Globus pallidus (tissue), 1 donor: ENCODE data around the gene NOP10.

Experiments used
- DNase-seq: peaks from one replicate; pipeline ENCODE4 v3.0.0-alpha.2; 2015; ENCODE audit warnings: low spot score

The NOP10 gene

DNA sequence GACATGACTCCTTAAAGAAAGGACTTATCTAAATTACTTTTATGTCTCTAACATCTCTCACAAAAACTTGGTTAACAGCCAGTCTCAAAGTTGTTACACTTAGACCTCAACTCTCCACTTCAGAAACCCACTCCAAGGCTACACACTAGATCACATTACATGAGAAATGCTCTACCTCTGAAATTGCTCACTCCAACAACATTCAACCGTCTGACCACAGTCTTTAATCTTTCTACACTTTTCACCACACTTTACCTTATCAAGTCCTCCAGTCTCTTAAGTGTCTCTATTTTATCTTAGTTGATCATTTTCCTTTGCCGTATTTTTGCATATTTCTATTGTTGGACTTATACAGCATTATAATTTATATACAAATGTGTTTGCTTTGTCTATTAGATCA, 11.1 kb downstream of the NOP10 start:
- DNase-seq = no peak

DNA sequence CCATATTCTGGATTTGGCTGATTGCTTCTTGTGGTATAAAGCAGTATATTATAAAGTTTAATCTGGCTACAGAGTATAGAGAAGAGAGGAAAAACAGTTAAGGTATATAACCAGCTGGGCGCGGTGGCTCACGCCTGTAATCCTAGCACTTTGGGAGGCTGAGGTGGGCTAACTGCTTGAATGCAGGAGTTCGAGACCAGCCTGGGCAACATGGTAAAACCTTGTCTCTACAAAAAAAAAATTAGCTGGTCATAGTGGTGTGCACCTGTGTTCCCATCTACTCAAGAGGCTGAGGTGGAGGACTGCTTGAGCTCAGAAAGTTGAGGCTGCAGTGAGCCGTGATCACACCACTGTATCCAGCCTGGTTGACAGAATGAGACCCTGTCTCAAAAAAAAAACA, 12.7 kb downstream of the NOP10 start:
- no peak for DNase-seq

DNA sequence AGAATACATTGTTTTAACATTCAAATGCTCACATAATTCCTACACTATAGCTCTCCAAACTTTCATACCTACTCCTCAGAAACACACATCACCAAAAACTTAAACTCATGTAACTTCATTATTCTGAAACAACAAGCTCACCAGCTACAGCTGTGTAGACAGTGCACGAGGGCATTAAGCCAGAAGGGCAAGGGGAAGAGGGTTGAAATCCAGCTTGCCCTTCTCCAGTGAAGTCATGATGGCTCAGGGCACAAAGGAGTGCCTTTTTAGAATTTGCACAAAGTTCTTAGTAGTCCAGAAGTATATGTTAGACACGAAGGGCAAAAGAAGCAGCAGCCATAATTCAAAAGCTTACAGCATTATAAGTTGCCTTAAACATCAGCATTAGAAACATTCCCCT, 13.9 kb downstream of the NOP10 start:
- DNase-seq = no peak

DNA sequence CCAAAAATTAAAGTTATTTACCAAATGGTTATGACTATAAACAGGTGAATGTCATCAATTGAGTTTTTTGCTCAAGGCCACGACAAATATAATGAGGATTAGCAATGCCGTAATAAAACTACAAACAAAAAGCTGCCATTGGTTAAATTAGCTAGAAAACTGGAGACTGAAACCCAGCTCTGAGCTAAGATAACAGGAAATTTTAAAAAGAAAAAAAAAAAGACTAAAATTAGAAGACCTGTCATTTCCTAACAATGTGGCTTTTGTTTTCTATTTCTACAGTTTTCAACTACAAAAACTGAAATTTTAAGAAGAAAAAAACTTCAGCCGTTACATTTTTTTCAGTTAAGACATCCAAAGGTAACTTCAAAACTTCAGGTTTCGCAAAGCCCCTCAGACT, 15.0 kb downstream of the NOP10 start:
- DNase-seq = no peak

DNA sequence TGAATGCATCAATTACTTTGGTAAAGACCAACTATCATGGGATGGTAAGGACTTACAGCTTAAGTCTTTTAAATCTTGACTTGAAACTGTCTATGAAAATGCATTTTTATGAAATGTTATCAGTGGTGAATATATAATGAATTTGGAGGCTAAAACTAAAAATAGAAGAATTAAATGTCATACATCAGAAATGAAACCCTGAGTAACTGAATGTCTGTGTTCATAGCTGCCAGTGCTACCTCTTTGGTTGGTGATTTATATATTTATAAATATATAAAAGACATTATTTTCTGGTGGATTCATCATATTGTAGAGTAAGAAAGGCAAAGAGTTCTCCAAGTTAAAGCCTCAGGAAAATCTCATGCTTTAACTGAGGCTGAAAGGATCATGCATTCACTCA, 17.6 kb downstream of the NOP10 start:
- no peak for DNase-seq

DNA sequence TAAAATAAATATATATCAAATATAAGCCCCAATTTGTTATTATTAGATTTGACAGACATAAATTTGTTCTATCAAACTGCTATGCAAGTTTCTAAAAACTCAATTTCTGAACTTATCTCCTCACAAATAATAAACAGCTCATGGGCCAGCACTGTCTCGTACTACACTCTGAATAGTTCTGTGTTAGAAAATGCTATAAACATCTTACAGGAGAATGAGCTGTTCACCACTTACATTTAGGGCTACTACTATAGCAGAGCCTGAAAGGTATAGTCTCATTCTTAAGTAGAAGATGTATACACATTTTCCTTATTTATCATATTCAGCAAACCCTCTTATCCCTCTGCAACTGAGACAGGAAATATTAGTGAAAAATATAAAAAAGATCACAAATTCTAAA, 18.0 kb downstream of the NOP10 start:
- no peak for DNase-seq

DNA sequence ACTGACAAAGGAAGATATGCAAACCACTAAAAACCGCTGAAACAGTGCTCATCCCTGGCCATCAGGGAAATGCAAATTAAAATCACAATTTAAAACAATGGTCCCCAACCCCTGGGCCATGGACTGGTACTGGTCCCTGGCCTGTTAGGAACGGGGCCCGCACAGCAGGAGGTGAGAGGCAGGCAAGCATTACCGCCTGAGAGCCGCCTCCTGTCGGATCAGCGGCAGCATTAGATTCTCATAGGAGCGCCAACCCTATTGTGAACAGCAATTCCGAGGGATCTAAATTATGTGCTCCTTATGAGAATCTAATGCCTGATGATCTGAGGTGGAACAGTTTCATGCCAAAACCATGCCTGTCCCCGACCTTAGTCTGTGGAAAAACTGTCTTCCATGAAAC, 19.7 kb downstream of the NOP10 start:
- no peak for DNase-seq

DNA sequence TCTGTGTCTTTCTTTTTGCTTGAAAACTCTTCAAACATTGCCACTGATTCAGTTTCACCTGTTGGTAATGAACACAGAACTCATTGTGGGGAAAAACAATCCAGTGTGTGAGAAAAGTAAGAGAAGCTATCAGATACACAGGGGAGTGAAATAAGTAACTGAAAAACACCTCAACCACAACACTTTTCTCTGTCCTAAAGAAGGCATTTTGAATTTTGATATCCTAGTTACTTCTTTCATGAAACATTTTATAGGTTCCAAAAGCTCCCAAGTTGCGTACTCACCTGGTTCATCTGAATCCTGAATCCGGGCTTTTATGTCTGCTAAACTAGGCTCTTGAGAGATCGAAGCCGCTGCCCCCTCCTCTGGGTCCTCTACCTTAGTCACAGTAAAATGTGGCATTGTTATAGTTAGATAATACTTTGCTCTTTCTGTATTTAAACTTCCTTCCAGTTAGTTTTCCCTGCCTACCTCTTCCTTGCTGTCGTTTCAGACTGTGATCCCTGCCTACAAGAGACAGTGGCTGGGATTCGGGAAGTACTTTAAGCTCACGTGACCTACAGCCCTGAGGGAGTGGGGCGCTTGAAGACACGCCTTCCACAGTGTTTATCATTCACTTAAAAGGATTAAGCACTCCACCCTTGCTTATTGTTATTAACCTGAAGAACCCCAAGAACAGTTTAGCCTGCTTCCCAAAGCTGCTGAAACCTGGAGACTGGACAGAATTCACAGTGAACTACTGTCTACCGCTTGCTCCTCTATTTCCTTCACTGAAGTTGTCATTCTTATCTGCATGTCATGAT, 24.5 kb downstream of the NOP10 start:
- DNase-seq = peak; percentile 41

DNA sequence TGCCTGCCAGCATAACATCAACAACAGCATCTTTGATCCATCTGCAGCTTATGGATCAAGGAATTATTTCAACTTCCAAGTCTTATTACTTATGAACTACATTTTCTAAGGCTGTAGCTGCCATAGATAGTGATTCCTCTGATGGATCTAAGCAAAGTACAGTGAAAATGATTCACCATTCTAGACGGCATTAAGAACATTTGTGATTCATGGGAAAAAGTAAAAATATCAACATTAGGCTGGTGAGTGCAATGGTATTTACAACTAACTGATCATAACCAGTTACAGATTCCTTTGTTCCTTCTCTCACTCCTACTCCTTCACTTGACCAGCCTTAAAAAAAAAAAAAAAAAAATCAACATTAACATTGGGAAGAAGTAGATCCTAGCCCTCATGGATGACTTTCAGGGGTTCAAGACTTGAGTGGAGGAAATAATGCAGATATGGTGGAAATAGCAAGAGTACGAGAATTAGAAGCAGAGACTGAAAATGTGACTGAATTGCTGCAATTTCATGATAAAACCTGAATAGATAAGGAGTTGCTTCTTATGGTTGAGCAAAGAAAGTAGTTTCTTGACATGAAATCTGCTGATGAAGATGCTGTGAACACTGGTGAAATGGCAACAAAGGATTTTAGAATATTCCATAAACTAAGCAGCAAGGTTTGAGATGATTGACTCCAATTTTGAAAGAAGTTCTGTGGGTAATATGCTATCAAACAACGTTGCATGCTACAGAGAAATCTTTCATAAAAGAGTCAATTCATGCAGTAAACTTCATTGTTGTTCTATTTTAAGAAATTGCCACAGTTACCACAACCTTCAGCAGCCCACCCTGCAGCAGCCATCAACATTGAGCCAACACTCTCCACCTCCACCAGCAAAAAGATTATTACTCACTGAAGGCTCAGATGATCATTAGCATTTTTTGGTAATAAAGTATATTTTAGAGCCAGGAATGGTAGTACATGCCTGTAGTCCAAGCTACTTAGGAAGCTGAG, 28.1 kb downstream of the NOP10 start:
- DNase-seq = no peak

DNA sequence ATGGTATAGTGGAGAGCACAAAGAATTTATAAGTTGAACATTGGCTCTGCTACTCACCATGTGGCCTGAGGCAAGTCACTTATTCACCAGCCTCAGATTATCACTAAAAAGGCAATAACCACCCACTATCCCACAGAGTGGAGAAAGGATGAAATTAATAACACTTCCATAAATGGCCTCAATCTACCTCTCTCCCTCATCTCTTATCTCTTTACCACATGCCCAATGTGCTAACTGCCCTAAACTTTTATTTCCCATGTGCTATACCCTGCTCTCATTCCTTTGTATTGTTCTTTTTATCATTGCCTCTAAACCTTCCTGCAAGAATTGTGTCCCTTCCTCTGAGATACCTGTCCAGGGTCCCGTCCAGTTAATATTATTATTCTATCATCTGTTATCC, 31.4 kb downstream of the NOP10 start:
- DNase-seq = no peak

DNA sequence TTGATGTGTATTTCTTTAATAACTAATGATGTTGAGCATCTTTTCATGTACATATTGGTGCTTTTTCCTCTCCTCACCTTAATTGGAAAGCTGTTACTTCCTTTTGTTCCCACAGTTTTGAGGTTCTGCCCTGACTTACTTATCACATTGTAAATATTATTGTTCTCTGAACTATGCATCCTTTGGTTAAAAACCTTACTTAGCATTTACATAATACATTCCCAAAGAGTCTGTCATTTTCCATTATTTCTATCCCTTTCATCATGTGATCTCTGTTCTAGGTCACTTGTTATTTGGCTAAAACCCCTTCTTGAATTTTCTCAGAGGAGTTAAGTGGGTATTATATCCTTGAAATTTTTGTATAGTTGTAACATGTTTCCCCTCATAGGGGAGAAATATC, 38.3 kb downstream of the NOP10 start:
- no peak for DNase-seq

DNA sequence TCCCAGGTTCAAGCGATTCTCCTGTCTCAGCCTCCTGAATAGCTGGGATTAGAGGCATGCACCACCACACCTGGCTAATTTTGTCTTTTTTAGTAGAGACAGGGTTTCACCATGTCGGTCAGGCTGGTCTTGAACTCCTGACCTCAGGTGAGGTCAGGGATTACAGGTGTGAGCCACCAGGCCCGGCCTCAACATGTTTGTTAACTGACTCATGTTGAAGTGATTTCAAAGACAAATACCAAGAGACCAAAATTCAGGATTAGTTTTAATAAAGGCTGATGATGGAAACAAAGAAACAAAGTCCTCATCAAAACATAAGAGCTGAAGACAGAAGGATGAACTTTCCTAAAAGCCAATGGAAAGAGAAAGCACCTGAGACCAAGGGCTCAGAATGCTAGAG, 41.9 kb downstream of the NOP10 start:
- DNase-seq = no peak

DNA sequence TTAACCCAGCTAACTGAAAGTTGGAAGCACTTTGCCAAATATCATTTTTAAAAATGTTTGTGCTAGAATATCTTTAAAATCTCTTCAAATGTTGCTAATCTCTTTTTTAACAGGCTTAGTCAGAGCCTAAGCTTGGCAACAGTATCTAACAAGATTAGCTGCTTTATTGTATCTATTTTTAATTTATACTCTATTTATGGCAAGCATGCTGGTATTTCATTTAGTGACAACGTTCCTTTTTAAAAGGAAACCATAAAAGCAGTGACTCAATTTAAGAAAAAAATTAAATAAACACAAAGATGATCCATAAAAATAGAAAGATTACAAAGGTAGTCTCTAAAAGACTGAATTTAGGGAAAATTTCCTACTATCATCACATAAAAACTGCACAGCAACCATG, 45.9 kb downstream of the NOP10 start:
- no peak for DNase-seq

DNA sequence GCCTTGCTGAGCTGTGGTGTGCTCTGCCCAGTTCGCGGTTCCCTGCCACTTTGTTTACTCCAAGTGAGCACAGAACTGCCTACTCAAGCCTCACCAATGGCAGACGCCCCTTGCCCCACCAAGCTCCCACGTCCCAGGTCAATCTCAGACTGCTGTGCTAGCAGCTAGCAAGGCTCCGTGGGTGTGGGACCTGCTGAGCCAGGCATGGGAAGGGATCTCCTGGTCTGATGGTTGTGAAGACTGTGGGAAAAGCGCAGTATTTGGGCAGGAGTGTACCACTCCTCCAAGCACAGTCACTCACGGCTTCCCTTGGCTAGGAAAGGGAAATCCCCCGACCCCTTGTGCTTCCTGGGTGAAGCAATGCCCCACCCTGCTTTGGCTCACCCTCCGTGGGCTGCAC, 50.3 kb downstream of the NOP10 start:
- no peak for DNase-seq
